HG03520 (cell line): ENCODE results near the gene DIP2C.
"Not testable (repeated sequence)": the region's sequence is repeated elsewhere in the genome, so short reads cannot be mapped to it uniquely, and the experiment has no call there.

Source experiments
- ATAC-seq: cut with Tn5 transposase; IDR thresholded peaks from one replicate; pipeline ENCODE4 v1.9.1; 2021; ENCODE audit warnings: mild to moderate bottlenecking, moderate library complexity; ENCODE audit not compliant: unreplicated experiment

Gene DIP2C

DNA sequence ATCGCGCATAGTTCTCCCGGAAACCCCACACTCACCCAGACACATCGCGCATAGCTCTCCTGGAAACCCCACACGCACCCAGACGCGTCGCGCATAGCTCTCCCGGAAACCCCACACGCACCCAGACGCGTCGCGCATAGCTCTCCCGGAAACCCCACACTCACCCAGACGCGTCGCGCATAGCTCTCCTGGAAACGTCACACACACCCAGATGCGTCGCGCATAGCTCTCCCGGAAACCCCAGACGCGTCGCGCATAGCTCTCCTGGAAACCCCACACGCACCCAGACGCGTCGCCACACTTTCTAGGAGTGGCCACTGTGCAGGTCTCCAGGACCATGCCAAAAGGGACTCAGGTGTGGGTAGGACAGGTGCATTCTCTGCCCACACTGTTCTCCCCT, 341.7 kb downstream of the DIP2C start:
- not testable (repeated sequence) for ATAC-seq

DNA sequence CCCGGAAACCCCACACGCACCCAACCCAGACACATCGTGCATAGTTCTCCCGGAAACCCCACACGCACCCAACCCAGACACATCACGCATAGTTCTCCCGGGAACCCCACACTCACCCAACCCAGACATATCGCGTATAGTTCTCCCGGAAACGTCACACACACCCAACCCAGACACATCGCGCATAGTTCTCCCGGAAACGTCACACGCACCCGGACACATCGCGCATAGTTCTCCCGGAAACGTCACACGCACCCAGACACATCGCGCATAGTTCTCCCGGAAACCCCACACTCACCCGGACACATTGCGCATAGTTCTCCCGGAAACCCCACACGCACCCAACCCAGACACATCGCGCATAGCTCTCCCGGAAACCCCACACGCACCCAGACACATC, 342.3 kb downstream of the DIP2C start:
- not testable (repeated sequence) for ATAC-seq

DNA sequence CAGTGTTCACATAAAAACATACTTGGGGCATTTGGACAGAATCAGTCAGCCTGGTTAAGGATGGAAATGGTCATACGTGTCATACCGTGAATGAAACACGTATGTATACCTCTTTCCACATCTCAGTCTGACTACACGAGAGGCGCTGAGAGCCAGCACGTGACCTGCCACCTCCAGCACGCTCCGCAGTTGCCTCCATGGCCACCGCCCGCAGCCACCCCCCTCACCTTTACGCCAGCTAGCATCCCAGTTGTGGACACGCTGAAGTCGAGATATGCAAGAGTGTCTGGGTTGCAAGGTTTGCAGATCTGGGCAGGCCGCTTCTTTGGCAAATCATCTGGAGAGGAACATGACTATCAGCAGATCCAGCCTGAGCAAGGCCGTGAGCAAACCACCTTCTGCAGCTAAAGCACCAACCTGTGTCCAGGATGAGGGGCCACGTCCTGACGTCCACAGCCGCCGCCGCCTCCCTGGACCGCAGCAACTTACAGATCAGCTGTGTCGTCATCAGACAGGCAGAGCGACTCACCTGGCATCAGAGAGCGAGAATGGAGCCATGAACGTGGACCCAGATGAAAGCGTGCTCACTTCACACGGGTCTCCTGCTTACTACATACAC, 344.8 kb downstream of the DIP2C start:
- ATAC-seq = no peak

DNA sequence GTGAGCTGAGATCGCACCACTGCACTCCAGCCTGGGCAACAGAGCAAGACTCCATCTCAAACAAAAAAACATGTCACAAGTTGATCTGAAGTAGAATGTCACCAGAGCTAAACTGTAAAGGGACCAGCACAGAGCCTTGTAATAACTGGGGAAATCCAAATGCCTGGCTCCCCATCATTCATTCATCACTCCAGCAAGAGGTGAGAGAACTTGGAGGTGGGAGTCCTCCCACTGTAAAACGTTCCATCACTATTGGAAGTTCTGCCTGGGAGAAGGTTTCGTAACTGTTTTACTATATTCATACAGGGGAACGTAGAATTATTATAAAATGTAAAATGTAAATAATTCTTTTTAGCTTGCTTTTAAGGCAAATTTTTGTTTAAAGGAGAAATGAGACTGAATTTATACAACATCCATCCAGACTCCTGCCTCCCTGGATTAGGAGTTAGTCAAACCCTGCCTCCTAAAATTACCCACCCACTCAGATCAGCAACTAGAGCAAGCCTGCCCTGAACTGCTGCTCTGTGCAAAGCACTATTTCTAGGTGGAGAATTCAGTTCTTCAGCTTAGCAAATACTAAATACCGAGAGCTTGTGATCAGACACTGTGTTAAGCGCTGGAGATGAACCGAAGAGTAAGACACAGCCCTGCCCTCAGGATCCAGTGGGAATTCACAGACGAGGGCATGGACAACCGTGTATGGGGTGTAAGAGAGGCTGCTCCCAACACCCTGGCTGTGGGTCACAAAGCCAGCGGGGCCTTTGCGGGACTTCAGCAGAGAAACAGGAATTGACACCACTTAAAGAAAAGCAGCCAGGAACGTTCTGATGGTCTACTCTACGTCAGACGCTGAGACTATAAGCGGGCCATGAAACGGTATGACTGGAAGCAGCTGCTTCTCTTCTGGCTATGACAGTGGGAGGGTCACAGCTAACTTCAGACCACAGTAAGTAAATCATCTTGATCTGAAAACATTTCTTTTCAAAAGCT, 345.9 kb downstream of the DIP2C start:
- no peak for ATAC-seq

DNA sequence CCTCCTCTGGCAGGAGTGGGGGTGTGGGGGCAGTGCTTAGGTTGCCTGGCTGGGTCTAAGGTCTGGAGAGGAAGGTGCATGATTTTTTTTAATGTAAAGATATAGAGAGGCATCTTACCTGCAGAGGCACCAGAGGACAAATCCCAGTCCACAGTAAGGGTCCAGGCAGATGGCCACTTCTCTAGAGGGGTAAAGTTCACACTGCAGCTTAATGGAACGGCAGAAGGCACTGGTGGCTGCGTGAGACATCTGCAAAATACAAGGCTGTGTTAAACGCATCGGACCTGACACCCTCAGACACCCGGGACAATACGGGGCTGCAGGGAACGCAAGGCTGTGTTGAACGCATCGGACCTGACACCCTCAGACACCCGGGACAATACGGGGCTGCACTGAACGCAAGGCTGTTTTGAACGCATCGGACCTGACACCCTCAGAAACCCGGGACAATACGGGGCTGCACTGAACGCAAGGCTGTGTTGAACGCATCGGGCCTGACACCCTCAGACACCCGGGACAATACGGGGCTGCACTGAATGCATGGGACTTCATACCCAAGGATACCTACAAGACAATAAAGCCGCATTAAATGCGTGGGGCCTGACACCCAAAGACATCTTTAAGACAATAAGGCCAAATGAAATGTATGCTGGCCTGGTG, 348.3 kb downstream of the DIP2C start:
- ATAC-seq = no peak

DNA sequence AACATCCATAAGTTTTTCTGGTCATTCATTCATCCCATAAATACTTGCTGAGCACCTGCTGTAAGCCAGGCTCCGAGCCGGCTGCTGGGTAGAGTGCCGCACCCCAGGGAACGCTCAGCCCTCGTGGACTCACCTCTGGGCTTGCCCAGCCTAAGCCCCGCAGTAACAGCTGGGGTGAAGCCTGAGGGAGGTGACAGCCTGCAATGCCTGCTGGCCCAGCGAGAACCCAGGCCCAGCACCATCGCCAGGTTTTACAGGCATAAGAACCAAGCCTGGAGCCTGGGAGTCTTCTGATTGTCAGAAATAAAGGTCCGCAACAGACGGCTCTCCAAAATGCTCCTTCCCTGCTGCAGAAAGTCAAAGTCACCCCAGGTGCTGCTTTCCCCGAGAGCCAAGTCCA, 348.8 kb downstream of the DIP2C start:
- no peak for ATAC-seq

DNA sequence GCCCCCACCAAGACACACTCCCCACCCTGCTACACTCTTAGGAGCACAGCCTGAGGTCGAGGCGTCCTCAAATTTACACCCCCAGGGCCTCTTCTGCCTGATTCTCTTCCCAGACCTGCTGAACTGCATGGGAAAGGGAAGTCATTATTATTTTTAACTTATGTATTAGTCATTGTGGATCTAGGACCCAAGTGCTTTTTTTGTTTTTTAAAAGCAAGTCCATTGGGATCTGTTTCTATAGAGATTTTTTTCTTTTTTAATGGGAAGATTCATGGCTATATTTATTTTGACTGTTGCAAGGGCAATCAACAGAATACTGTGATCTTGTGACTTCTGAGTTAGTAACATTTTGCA, 350.5 kb downstream of the DIP2C start:
- ATAC-seq = no peak

DNA sequence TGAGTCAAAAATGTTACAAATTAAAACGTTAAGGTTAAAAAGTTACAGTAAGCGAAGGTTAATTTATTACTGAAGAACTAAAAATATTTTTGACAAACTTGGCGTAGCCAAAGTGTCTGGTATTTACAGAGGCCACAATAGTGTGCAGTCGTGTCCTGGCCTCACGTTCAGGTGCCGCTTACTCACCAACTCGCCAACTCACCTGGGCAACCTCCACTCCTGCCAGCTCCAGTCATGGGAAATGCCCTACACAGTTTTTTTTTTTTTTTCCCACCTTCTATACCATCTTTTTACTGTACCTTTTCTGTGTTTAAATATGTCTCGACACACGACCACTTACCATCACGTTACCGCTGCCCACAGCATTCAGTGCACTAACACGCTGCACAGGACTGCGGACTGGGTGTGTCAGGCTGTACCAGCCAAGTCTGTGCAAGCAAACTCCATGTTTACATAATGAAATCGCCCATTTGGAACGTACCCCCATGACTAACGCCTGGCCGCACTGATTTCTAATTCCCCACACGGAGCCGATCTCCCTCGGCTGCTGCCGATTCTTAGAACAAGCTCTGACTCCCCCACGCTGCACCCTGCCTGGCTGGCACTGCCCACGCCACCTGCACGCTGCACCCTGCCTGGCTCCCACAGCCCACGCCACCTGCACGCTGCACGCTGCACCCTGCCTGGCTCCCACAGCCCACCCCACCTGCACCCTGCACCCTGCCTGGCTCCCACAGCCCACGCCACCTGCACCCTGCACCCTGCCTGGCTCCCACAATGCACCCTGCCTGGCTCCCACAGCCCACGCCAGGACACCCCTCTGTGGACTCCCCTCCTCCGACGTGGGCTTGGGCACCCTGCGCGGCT, 351.1 kb downstream of the DIP2C start:
- ATAC-seq = no peak

DNA sequence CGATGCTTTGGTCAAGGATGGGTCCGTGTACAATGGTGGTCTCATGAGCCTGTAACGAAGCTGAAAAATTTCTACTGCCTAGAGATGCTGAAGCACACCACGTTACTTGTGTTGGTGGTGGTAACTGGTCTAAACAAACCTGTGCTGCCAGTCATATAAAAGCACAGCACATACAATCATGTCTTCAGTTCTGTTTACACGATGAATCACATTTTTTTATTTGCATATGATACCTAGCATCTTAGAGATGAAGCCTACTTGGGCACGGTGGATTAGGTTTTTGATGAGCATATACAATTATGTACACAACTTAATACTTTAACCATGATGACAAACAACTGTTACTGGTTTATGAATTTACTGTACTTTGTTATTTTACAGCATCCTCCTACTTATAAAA, 353.2 kb downstream of the DIP2C start:
- no peak for ATAC-seq

DNA sequence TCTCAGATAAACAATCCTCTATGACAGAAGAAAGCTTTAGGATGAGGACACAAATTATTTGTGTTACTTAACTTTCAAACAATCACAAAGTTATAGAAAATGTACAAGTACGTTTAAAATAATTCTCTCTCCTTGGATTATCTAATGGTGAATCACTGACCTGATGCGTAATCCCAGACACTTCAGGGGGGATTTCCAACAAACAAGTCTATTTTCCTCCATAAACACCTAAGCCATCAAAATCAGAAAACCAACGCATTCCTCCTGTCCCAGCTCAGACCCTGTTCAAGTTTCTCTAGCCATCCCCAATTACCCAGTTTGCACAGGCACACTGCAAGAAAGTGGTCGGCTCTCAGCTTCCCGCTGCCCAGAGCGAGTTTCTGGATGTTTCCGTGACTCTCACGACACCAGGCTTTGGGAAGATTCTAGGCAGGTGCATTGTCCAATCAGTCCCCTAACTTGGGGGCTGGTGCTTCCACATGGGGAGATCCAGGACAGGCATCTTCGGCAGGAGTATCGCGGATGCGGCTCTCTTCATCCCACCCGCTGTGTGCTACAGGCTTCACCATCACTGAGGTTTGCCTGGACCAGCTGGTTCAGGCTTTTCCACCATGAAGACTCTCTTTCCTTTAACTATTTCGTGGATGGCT, 354.2 kb downstream of the DIP2C start:
- ATAC-seq = no peak

DNA sequence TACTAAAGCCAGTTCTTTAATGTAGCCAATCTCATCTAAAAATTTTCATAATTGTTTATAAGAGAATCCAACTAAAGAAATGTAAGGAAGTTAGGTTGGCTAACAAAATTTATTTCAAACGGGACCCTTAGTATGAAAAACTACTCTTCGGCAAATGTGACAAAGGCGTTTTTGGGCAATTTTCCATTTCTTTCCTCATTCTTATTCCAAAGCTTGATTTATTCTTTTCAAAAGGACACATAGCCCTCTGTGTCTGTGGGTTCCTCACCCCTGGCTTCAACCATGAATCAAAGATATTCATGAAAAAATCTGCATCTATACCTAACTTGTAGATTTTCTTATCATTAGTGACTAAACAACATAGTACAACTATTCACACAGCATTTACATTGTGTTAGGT, 358.3 kb downstream of the DIP2C start:
- no peak for ATAC-seq

DNA sequence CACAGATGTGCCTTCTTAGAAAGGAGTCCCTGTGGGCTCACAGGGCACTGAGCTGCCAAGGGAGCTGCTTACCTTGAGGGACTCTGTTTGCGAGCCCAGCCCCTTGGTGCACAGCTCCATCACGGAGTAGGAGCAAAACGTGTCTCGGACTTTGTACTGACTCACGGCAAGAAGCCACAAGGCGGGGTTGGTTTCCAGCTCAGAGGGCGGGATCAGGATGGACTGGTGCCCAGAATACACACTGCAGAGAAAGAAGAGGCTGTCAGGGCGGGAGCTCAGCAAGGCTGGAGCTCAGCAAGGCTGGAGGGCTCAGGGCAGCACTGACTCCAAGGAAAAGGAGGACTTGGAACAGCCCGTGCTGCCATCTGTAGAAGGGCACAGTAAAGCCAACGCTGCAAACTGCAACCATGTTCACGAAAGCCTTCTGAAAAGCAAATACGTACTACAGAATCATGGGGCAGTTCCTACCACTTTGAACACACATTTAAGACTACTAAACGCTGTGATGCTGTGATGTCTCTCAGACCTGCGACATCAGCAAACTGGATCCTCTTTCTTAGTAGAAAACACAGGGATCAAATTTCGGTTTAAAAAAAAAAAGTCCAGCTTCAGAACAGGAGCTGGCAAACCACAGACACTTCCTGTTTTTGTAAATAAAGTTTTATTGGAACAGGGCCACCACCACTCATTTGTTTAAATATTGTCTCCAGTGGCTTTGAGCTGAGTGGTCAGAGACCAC, 359.9 kb downstream of the DIP2C start:
- ATAC-seq = no peak

DNA sequence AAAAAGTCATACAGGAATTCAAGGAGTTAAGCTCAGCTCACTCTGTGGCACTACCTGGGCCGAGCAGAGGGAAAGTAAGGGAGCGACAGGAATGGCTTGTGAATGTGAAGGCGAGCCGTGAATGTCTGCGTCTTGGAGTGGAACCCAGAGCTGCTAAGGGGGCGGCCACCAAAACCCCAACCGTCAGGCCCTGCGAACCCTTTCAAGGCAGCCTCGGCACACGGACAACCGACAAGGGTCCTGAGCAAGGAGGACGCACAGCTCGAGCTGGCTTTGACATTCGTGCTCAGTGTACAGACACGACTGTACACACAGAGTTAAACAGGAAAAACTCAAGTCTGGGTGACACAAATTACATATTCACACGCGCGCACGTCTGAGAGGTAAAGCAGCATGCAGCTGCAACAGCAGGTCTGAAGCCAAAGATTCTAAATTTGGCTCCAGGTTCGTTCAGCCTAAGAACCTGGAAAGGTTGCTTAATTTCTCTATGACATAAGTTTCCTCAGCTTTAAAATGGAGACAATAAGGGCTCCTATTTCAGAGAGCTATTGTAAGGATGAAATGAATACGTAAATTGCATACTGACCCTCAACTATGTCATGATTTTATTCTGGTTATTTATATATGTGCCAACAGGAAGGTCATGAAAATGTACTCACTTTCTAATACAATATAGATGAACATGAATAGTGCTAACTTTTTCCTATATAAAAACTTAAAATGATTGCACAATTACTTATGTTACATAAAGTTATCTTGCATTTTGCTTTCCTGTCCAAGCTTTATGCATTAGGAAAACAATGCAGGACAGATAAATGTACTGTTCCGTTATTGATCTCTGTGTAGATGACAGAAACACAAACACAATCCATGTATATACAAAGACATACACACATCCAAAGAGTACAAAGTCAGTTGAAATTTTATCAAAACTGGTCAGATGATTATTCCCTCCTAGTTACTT, 361.3 kb downstream of the DIP2C start:
- no peak for ATAC-seq

DNA sequence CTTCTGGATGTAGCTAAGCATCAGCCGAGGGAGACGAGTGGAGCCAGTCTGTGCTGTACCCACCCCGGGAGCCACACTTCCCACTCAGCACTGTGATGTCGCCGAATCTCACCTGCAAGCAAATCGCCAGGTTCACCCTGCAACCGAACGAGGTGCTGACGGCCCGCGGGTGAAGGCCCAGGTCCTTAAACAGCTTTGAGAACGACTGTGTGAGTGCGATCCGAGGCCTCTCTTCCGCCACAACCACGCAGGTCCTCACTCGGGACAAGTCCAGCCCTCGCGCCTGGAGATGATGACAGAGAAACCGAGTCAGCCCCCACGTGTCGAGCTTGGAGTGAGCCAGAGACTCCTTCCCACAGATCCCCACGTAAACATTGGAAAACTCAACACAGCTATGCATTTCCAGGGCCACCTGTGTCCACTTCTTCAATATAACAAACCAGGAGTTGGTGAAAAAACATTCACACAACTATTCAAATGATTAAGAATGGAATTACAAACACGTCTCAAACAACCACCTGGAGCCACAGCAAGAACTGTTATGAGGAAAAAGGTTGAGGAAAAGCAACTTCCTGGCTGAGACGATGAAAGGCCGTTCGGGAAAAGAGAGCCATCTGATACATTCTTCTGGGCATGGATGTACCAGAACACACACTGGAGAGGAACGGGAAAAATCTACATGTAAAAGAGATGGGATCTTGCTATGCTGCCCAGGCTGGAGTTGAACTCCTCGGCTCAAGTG, 362.4 kb downstream of the DIP2C start:
- ATAC-seq = no peak

DNA sequence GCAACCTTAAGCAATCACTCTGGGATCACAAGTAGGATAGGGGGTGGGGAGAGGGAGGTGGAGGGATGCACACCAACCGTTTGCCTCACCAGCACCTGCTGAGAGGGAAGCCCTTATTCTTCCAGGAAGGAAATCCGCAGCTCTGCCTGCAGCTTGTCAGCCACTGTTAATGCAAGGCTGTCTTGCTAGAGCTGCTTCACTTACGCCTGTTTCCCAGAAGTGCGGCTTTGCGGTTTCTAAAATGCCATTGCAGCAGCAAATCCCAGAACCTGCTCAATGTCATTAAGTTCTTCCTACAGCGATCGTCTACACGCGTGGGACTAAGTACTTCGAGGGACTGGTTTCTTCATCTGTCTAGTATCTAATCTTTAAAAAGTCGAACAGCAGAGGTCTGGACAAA, 363.1 kb downstream of the DIP2C start:
- no peak for ATAC-seq

DNA sequence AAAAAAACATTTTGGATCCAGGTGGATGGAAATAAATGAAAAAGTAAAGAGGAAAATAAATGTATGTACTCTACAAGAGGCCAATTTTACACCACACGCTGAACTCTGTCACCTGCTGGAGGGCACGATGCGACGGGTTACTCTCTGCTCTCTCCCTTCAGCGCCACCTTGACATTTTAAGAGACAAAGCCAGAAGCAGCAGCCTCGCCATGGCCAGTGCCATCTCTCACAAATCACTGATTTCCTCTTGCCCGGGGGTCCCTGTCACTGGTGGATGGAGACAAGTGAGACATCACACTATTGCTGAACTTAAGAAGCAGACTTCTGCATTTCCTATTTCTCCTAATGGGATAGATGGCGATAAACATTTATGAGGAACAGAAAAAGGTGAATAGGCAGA, 364.2 kb downstream of the DIP2C start:
- ATAC-seq = no peak

DNA sequence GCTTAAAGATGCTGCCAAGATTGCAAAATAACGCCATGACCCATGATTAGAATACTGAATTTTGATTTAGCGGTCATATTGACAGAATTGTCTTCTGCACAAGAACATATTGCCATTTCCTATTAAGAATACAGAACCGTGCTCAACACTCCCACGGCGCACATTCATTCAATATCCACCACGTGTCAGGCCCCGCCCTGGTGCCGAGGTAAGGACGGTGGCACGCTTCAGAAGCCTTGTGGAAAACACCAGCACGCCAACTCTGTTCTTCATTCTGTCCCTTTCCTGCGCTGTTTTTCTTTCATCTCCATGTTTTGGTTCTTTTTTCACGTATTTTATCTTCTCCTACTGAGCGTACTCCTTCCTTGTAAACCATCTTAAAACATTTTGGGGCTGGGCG, 364.9 kb downstream of the DIP2C start:
- ATAC-seq = no peak
